D721Med (cell line): ENCODE results near the gene EIF2AK3.

Source experiments
- DNase-seq: peaks from one replicate; pipeline ENCODE4 v3.0.0; 2011; ENCODE audit warnings: low spot score; ENCODE audit not compliant: insufficient read length
- FAIRE-seq: peaks from 2 replicates; lab custom pipeline; 2011; peaks lifted over from hg19 to GRCh38; lab: Jason Lieb, UNC
- CTCF ChIP-seq: IDR thresholded peaks from 2 replicates; pipeline ENCODE4 v1.5.1; 2012; ENCODE audit warnings: mild to moderate bottlenecking, control low read depth; ENCODE audit not compliant: insufficient read depth; ENCODE audit errors: missing control alignments

Gene EIF2AK3

GRCh38 chr2:88564402-88564801, 62.9 kb downstream of the EIF2AK3 start:
- no peak for FAIRE-seq

GRCh38 chr2:88563129-88563528, 64.1 kb downstream of the EIF2AK3 start:
- FAIRE-seq (no peak), DNase-seq (no peak)
- no peak for TF ChIP-seq CTCF

More at GRCh38 chr2:88564402-88564801, 62.9 kb downstream of the EIF2AK3 start:
- DNase-seq: no peak
- no peak for TF ChIP-seq CTCF

GRCh38 chr2:88561646-88562388, 65.4 kb downstream of the EIF2AK3 start:
- TF ChIP-seq CTCF: no peak
- FAIRE-seq (no peak), DNase-seq (no peak)

- TF ChIP-seq CTCF: no peak
- DNase-seq: no peak
- FAIRE-seq: no peak
Observed at GRCh38 chr2:88560619-88561307, 66.5 kb downstream of the EIF2AK3 start.

GRCh38 chr2:88557290-88557689, 70.0 kb downstream of the EIF2AK3 start:
- no peak for FAIRE-seq

GRCh38 chr2:88556026-88556425, 71.2 kb downstream of the EIF2AK3 start:
- DNase-seq: no peak
- no peak for TF ChIP-seq CTCF
- no peak for FAIRE-seq

More at GRCh38 chr2:88557290-88557689, 70.0 kb downstream of the EIF2AK3 start:
- DNase-seq: no peak
- TF ChIP-seq CTCF: no peak

GRCh38 chr2:88554189-88554588, 73.1 kb downstream of the EIF2AK3 start:
- FAIRE-seq (no peak), DNase-seq (no peak)
- TF ChIP-seq CTCF: peak; percentile 36
